Adrenal gland (tissue), 5 donors: ENCODE results near the gene GABRA4.
A peak's percentile ranks its signal among the peaks of the same experiment; 100 is the strongest.

Experiments used
- CTCF ChIP-seq, 6 experiments: fragments of 450-650 bp in 4 of 6; fragments of 200-600 bp in 2 of 6; sonication (generic) in 1 of 6; IDR thresholded peaks; 1 replicate in 5 of 6; 2 replicates in 1 of 6; pipeline versions ENCODE4 v1.5.1 to v1.8.0; 2016 to 2021; ENCODE audit warnings: antibody characterized with exemption in 6 of 6, mild to moderate bottlenecking in 2 of 6, moderate library complexity in 1 of 6
- POLR2A ChIP-seq, 2 donors: fragments of 450-650 bp; IDR thresholded peaks; one replicate each; pipeline ENCODE4 v1.6.1; 2017; ENCODE audit warnings: antibody characterized with exemption in 2 of 2, mild to moderate bottlenecking in 2 of 2, moderate library complexity in 1 of 2
- donor health status: DM: no; HTN: no; CAD: no.

GRCh38 chr4:46931981-46932380 is 61.4 kb downstream of the GABRA4 start:
- TF ChIP-seq CTCF (IDR thresholded peaks at IDR 0.05): peak in 3 of 6 experiments; percentile 23 to 31 (median 27)
- no peak for TF ChIP-seq POLR2A (IDR thresholded peaks at IDR 0.05)
